Activated gamma-delta T cell treated with anti-CD3 and anti-CD28 coated beads, Interleukin-2, amount 50 U/mL, for 16 hours (primary cell): Measurements from ENCODE around the gene RABAC1.

Experiments used
- DNase-seq: peaks from one replicate; pipeline ENCODE4 v3.0.0-alpha.2; 2020; ENCODE audit warnings: low read depth

RABAC1 gene

DNA sequence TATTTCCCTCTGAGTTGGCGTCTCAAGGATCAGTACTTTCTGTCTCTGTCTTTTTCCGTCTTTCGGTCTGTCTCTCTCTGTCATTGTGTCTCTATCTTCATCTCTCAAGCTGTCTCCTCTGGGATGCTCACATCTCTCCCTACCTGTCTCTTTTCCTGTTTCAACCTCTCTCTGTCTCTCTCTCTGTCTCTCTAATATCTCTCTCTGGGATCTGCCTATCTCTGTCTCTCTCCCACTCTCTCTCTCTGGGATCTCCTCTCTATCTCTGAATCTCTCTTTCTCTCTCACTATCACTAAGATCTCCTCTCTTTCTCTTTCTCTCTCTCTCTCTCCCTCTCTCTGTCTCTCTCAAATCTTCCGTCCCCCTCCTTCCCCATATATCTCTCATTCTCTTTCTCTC lies 30.9 kb upstream of the RABAC1 start:
- DNase-seq, result no peak

DNA sequence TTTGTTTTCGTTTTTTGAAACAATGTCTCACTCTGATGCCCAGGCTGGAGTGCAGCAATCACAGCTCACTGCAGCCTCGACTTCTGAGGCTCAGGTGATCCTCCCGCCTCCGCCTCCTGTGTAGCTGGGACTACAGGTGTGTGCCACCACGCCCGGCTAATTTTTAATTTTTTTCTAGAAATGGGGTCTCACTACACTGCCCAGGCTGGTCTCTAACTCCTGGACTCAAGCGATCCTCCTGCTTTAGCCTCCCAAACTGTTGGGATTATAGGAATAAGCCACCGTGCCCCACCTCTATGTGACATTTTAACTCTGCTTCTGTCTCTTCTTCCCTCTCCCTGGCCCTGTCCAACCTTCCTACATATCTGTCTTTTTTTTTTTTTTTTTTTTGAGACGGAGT lies 29.8 kb upstream of the RABAC1 start:
- DNase-seq, result no peak

DNA sequence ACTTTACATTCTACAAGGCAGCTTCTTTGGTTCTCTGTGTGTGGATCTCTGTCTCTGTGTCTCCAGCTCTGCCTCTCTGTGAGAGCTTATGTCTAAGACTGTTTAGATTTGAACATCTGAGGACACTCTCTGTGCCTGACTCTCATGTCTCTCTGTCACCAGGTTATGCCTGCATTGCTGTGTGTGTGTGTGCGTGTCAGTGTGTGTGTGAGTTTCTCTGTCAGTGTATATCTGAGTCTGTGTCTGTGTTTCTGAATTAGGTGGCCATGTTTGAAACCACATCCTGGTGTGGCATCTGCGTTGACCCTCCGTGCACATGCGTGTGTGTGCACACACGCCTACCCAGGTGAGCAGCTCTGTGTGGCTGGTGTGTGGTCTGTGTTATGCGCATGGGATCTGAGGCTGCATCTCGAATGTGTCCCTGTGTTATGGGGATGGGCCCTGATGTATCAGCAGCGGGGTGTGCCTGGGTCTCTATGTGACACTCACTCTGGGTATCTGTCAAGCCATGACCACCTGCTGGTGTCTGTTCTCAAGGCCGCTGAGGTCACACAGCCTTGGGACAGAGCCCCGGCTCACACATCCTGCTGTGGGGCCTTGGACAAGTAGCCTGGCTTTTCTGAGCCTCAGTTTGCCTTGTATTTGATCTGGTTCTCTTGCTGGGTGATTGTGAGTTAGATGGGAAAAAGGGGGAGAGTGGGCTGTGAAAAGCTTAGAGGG lies 28.2 kb upstream of the RABAC1 start:
- DNase-seq, result no peak

DNA sequence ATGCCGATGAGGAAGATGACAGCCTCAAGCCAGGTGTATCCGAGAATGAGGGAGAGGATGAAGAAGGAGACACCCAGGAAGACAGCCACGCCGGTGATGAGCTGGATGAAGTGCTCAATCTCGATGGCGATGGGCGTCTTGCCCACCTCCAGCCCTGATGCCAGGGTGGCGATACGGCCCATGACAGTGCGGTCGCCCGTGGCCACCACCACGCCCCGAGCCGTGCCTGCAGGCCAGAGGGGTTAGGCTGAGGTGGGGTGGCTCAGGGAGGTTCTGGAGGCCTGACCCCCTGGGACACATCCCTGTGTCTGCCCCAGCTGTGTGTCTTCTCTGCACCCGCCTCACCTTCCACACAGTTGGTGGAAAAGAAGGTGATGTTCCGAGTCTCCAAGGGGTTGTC lies 25.8 kb upstream of the RABAC1 start:
- no peak for DNase-seq

DNA sequence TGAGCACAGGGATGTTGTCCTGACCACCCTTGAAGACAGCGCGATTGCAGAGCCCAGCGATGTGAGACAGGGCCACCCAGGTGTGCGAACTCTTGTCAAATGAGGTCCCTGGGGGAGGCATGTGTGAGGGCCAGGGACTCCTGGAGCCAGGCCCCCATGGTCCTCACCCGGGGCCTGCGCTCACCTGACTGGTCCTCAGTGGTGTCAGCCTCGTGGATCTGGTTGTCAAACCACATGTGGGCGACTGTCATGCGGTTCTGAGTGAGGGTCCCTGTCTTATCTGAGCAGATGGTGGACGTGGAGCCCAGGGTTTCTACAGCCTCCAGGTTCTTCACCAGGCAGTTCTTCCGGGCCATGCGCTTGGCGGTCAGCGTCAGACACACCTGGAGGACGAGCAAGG lies 22.6 kb upstream of the RABAC1 start:
- no peak for DNase-seq

- DNase-seq, result no peak
Measured at GRCh38 chr19:41978470-41978869, 19.3 kb upstream of the RABAC1 start.

- DNase-seq, result no peak
Measured at GRCh38 chr19:41977916-41978315, 18.8 kb upstream of the RABAC1 start.

- no peak for DNase-seq
Measured at GRCh38 chr19:41974652-41975051, 15.5 kb upstream of the RABAC1 start.

- DNase-seq, result no peak
Measured at GRCh38 chr19:41971363-41971762, 12.2 kb upstream of the RABAC1 start.

- DNase-seq, result no peak
Measured at GRCh38 chr19:41969772-41970458, 10.8 kb upstream of the RABAC1 start.

- DNase-seq, result no peak
Measured at GRCh38 chr19:41968751-41969595, 9.9 kb upstream of the RABAC1 start.

- DNase-seq, result no peak
Measured at GRCh38 chr19:41967054-41967783, 8.1 kb upstream of the RABAC1 start.

- DNase-seq, result no peak
Measured at GRCh38 chr19:41965106-41965505, 6.0 kb upstream of the RABAC1 start.

GRCh38 chr19:41960973-41961372 lies 1.9 kb upstream of the RABAC1 start:
- no peak for DNase-seq

DNA sequence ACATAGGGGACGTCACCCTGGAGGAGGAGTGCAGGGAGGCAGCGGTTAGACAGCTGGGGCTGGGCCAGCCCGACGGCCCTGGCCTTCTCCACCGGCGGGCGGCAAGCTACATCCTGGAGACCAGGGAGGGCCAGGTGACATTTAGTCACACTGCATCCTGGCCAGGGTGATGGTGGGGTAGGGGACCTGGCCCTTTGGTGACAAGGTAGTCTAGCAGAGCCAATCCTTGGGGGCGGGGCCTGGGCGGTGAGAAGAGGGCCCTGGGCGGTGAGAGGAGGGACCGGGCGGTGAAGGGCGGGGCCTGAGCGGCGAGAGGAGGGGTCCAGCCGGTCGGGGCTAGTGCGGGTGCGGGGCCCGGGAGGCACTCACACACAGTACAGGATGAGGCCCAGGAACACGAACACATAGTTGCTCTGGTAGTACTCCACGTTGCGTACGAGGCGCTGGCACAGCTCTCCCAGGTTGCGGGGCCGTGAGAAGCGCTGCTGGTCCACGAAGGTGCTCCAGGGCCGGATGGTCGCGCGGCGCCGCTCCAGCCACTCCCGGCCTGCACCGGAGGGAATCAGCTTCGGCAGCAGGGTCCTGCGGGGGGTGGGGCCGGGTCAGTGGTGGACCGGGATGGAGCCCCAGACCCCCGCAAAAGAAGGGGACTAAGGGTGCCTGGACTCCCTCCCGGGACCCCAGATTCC lies 610 bp downstream of the RABAC1 start:
- DNase-seq, result peak; percentile 60

- DNase-seq, result no peak
Measured at GRCh38 chr19:41957838-41958366, 1.2 kb downstream of the RABAC1 start.

DNA sequence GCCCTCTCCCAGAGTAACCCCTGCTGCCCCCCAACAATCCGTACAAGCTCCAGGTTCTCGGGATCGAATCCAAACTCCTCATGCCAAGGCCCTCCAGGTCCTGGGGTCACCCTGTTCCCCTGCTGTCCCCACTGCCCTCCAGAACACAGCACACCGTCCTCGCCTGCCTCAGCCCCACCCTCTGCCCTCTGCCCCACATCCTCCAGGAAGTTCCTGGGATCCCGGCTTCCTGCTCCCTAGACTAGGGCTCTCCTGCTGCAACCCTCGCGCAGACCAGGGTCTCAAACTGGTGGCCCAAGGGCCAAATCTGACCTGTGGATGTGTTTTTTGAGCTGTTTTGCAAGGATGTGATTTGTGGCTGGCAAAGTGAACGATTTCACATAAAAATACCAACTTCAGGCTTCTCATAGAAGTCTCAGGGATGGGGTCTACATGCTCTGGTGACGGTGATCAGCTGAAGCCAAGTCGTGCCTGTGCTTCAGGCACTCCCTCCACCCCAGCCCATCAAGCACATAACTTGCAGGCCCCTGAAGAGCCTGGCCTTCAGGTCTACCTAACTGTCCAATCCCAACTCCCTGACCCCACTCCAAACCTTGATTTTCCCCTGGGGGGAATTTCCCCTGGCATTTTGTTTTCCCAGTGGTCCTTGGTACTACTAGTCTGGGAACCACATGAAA lies 1.8 kb downstream of the RABAC1 start:
- no peak for DNase-seq

DNA sequence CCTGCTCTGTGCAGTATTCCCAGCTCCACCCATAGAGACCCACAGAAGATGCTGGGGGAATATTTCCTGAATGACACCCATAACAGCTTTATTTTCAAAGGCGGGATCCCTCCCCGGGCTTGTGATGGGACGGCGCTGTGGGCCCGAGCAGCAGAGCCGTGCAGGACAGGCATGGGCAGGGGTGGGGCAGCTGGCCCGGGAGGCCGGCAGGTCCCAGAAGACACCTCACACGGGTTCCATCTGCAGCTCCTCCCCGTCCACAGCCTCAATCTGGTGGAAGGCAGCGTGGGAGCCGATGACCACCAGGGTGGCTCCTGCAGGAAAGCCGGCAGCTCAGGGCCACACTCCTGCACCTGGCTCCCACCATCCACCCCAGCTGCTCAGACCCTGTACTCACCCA lies 2.5 kb downstream of the RABAC1 start:
- DNase-seq, result no peak

GRCh38 chr19:41955521-41955920 lies 3.6 kb downstream of the RABAC1 start:
- DNase-seq, result no peak

- peak; percentile 88 for DNase-seq
Measured at GRCh38 chr19:41951686-41952172, 7.4 kb downstream of the RABAC1 start.

- DNase-seq, result no peak
Measured at GRCh38 chr19:41947091-41947490, 12.0 kb downstream of the RABAC1 start.
